ENCODE data around the gene DEFB124.
"Not testable (repeated sequence)": the region's sequence is repeated elsewhere in the genome, so short reads cannot be mapped to it uniquely, and the experiment has no call there.

Gene DEFB124

DNA sequence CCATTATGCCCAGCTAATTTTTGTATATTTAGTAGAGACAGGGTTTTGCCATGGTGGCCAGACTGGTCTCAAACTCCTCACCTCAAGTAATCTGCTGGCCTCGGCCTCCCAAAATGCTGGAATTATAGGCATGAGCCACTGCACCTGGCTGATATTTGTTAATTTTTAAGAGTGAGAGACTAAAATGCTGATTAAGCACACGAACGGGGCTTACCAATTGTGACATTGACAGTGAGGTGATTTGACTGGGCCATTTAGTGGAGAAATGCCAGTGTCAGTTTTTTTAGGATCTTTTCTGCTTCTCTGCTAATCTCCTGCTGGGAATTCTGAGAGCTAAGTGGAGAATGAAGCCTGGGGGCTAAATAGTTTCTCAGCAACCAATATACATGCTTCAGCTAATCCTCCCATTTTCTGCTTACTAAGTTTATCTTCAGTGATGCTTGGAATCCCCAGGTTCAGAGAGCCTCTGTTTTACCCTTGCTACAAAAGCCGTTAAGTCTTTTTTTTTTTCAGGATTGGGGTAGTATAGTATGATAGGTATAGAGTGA is 44.3 kb downstream of the DEFB124 start:
- DNase-seq (ENCODE audit: low spot score) (no peak), ATAC-seq (ENCODE audit: low read depth) (peak; percentile 42; the same call in 2 of the 3 replicates)
- TF ChIP-seq, protein P1, sequence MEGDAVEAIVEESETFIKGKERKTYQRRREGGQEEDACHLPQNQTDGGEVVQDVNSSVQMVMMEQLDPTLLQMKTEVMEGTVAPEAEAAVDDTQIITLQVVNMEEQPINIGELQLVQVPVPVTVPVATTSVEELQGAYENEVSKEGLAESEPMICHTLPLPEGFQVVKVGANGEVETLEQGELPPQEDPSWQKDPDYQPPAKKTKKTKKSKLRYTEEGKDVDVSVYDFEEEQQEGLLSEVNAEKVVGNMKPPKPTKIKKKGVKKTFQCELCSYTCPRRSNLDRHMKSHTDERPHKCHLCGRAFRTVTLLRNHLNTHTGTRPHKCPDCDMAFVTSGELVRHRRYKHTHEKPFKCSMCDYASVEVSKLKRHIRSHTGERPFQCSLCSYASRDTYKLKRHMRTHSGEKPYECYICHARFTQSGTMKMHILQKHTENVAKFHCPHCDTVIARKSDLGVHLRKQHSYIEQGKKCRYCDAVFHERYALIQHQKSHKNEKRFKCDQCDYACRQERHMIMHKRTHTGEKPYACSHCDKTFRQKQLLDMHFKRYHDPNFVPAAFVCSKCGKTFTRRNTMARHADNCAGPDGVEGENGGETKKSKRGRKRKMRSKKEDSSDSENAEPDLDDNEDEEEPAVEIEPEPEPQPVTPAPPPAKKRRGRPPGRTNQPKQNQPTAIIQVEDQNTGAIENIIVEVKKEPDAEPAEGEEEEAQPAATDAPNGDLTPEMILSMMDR (IDR thresholded peaks at IDR 0.05; ENCODE audit: poor library complexity, severe bottlenecking): no peak
- H3K36me3 ChIP-seq (ENCODE audit: low read depth): no peaks in the 10 kb centered on the region
- H3K4me1 ChIP-seq (ENCODE audit: insufficient read depth, poor library complexity, severe bottlenecking): no peaks in the 10 kb centered on the region
- no peak overlapping the region for H3K27ac ChIP-seq (ENCODE audit: poor library complexity, severe bottlenecking)
- H3K9me3 ChIP-seq (ENCODE audit: severe bottlenecking): peaks cover 5% of the 10 kb centered on the region
- H3K27me3 ChIP-seq (ENCODE audit: insufficient read depth, poor library complexity, severe bottlenecking): peaks cover 29% of the 10 kb centered on the region
- no peak overlapping the region for H3K4me3 ChIP-seq (ENCODE audit: severe bottlenecking)

DNA sequence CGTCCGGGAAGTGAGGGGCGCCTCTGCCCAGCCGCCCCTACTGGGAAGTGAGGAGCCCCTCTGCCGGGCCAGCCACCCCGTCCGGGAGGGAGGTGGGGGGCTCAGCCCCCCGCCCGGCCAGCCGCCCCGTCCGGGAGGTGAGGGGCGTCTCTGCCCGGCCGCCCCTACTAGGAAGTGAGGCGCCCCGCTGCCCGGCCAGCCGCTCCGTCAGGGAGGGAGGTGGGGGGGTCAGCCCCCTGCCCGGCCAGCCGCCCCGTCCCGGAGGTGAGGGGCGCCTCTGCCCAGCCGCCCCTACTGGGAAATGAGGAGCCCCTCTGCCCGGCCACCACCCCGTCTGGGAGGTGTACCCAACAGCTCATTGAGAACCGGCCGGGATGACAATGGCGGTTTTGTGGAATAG is 47.4 kb downstream of the DEFB124 start:
- H3K36me3 ChIP-seq (ENCODE audit: low read depth); H3K9me3 ChIP-seq (ENCODE audit: severe bottlenecking); H3K27ac ChIP-seq (ENCODE audit: poor library complexity, severe bottlenecking); H3K4me3 ChIP-seq (ENCODE audit: severe bottlenecking); H3K4me1 ChIP-seq (ENCODE audit: insufficient read depth, poor library complexity, severe bottlenecking); DNase-seq (ENCODE audit: low spot score); ATAC-seq (ENCODE audit: low read depth): not testable (repeated sequence)
- peaks cover 29% of the 10 kb centered on the region for H3K27me3 ChIP-seq (ENCODE audit: insufficient read depth, poor library complexity, severe bottlenecking)

DNA sequence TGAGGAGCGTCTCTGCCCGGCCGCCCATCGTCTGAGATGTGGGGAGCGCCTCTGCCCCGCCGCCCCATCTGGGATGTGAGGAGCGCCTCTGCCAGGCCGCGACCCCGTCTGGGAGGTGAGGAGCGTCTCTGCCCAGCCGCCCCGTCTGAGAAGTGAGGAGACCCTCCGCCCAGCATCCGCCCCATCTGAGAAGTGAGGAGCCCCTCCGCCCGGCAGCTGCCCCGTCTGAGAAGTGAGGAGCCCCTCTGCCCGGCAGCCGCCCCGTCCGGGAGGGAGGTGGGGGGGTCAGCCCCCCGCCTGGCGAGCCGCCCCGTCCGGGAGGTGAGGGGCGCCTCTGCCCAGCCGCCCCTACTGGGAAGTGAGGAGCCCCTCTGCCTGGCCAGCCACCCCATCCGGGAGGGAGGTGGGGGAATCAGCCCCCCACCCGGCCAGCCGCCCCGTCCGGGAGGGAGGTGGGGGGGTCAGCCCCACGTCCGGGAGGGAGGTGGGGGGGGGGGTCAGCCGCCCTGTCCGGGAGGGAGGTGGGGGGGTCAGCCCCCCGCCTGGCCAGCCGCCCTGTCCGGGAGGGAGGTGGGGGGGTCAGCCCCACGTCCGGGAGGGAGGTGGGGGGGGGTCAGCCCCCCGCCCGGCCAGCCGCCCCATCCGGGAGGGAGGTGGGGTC is 47.9 kb downstream of the DEFB124 start:
- not testable (repeated sequence) for H3K27ac ChIP-seq (ENCODE audit: poor library complexity, severe bottlenecking); H3K4me3 ChIP-seq (ENCODE audit: severe bottlenecking); ATAC-seq (ENCODE audit: low read depth); DNase-seq (ENCODE audit: low spot score); H3K4me1 ChIP-seq (ENCODE audit: insufficient read depth, poor library complexity, severe bottlenecking); H3K36me3 ChIP-seq (ENCODE audit: low read depth); H3K9me3 ChIP-seq (ENCODE audit: severe bottlenecking)
- H3K27me3 ChIP-seq (ENCODE audit: insufficient read depth, poor library complexity, severe bottlenecking): peaks cover 29% of the 10 kb centered on the region

DNA sequence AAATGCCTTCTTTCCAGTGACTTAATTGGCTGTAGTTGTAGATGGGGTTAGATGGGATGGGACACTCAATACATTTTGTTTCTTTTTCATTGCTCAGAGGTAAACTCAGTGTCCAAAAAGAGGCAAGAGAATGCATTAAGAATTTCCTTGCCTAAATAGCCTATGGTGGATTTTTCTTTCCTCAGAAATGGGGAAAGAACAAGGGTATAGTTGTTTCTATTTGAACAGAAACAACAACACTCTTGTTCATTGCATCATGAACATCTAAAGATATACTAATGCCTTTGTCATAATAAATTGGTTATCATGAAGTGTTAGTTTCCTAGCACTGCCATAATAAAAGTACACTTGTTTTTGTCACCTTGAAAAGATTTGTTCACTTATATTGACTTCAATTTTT is 49.1 kb downstream of the DEFB124 start:
- Histone ChIP-seq H3K27ac (ENCODE audit: poor library complexity, severe bottlenecking) (no peak overlapping the region), H3K36me3 (ENCODE audit: low read depth) (no peaks in the 10 kb centered on the region), H3K4me3 (ENCODE audit: severe bottlenecking) (no peak overlapping the region), H3K9me3 (ENCODE audit: severe bottlenecking) (peaks cover 5% of the 10 kb centered on the region), H3K27me3 (ENCODE audit: insufficient read depth, poor library complexity, severe bottlenecking) (peaks cover 22% of the 10 kb centered on the region), H3K4me1 (ENCODE audit: insufficient read depth, poor library complexity, severe bottlenecking) (no peaks in the 10 kb centered on the region)
- TF ChIP-seq, protein P1 (IDR thresholded peaks at IDR 0.05; ENCODE audit: poor library complexity, severe bottlenecking): no peak
- no peak for DNase-seq (ENCODE audit: low spot score)
- no peak; the same call in 2 of the 3 replicates for ATAC-seq (ENCODE audit: low read depth)

DNA sequence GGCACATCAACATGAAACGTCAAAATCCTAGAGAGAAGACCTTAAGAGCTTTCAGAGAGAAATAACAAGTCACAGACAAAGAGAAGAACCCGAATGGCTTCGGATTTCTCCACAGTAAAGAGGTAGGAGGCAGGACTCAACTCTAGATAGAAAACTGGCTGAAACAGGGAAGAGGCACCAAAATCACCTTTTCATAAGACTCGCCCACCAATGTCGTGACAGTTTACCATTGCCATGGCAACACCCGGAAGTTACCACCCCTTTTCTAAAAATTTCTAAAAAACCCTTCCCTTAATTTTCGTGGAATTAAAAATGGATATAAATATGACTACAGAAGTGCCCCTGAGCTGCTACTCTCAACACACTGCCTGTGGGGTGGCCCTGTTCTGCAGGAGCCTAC is 56.6 kb downstream of the DEFB124 start:
- TF ChIP-seq, protein P1 (IDR thresholded peaks at IDR 0.05; ENCODE audit: poor library complexity, severe bottlenecking): no peak
- H3K4me3 ChIP-seq (ENCODE audit: severe bottlenecking): no peak overlapping the region
- H3K4me1 ChIP-seq (ENCODE audit: insufficient read depth, poor library complexity, severe bottlenecking): no peaks in the 10 kb centered on the region
- DNase-seq (ENCODE audit: low spot score): no peak
- H3K9me3 ChIP-seq (ENCODE audit: severe bottlenecking): no peaks in the 10 kb centered on the region
- H3K36me3 ChIP-seq (ENCODE audit: low read depth): no peaks in the 10 kb centered on the region
- H3K27ac ChIP-seq (ENCODE audit: poor library complexity, severe bottlenecking): no peak overlapping the region
- peaks cover 5% of the 10 kb centered on the region for H3K27me3 ChIP-seq (ENCODE audit: insufficient read depth, poor library complexity, severe bottlenecking)
- no peak for ATAC-seq (ENCODE audit: low read depth)

DNA sequence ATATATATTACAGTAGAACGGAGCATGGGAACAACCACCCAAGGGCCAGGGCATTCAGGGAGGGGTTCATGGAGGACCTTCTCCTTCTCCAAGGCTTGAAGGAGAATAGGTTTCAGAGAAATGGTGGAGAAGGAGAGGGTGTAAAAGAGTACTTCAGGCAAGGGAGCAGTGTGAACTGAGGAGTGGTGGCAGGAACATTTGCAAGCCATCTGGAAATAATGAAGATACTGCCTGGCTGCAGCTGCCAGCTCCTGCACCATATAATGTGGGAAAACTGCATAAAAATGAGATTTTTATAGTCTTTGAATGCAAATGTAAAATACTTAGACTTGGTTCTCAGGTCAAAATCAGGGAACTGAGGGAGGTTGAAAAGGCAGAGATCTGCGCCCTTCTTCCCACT is 59.3 kb downstream of the DEFB124 start:
- ATAC-seq (ENCODE audit: low read depth): no peak
- Histone ChIP-seq H3K4me3 (ENCODE audit: severe bottlenecking) (no peak overlapping the region), H3K9me3 (ENCODE audit: severe bottlenecking) (no peaks in the 10 kb centered on the region)

More for the DNA sequence above, 59.3 kb downstream of the DEFB124 start:
- Histone ChIP-seq H3K36me3 (ENCODE audit: low read depth) (no peaks in the 10 kb centered on the region), H3K4me1 (ENCODE audit: insufficient read depth, poor library complexity, severe bottlenecking) (no peaks in the 10 kb centered on the region), H3K27ac (ENCODE audit: poor library complexity, severe bottlenecking) (no peak overlapping the region), H3K27me3 (ENCODE audit: insufficient read depth, poor library complexity, severe bottlenecking) (no peaks in the 10 kb centered on the region)
- no peak for DNase-seq (ENCODE audit: low spot score)
- TF ChIP-seq, protein P1 (IDR thresholded peaks at IDR 0.05; ENCODE audit: poor library complexity, severe bottlenecking): no peak

All from RWPE2 (cell line).